ENCODE results near the gene GPN3. TPM values are rescaled to one million over a fixed set of nuclear protein-coding genes. Genes with fewer than 3 reads are reported as not detected.

Gene GPN3
- total and polyA plus RNA-seq, 2 of the 8 experiments (the other 6 are each of a cell fraction or from before 2014, with no cell fraction given): 49.7 to 52.9 TPM

DNA sequence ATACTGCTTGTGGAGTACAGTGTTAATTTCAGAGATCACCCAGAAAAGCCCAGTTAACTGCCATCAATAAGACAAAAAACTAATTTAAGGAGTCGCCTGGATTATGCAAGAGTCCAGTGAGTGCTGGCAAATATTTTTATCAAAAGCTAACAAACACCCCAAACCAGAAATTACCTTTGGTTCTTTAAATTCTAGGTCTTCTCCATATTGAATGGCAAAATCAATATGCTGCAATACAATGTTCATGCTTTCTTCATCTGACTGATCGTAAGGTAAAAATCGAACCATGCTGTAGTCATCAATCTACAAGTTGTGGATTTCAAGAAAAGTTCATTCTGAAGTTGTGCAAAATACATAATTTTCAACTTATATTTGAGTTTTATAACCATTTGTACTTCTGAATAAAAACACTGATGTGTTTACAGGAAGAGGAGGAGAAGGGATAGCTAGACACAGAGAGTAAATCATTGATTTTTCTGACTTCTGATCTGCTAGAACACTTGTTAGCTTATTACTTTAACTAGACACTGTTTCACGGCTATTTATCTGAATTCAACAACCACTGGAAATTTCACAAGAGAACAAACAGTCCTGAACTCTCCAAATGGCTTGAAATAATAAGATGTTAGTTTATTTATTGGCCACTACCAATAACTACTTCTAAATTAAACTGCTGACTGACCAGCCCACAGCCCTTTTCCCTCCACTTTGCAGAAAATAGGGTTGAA lies 14.3 kb downstream of the GPN3 start:
- WGBS, 2 experiments (ENCODE audit: extremely low coverage in 1 of 2, insufficient coverage in 1 of 2, insufficient read length in 1 of 2, insufficient replicate concordance in 2 of 2, low coverage in 1 of 2, low lambda C conversion rate in 2 of 2, missing lambda C conversion rate in 1 of 2): 95% methylated on average over 4 of the region's 4 CpGs; no CpG with 5 or more reads in 1 of the 2 experiments
- no peaks in the 10 kb centered on the region for H3K9me3 ChIP-seq (ENCODE audit: insufficient read depth in 2 of 2, low read depth in 1 of 2, low read length in 1 of 2)

More for the DNA sequence above, 14.3 kb downstream of the GPN3 start:
- Histone ChIP-seq H3K4me2 (ENCODE audit: insufficient read depth in 1 of 2, low read depth in 2 of 2, low read length in 2 of 2) (no peak overlapping the region), H3K27ac (ENCODE audit: low read depth, low read length) (no peak overlapping the region), H3K4me3 (ENCODE audit: extremely low read depth in 1 of 4, insufficient read depth in 2 of 4, low read depth in 3 of 4, low read length in 4 of 4) (no peak overlapping the region), H3K79me1 (ENCODE audit: low read depth, low read length) (no peaks in the 10 kb centered on the region), H3K56ac (replicated peaks; ENCODE audit: insufficient read length, low read depth, low read length) (no peak overlapping the region), H2BK5ac (ENCODE audit: low read depth, low read length) (no peak overlapping the region), H2AK5ac (ENCODE audit: low read depth, low read length) (no peak overlapping the region), H4K20me1 (replicated peaks in 1 of 2; ENCODE audit: control insufficient read depth in 1 of 2, insufficient read depth in 2 of 2, low read length in 2 of 2) (peaks cover 0 to under 1% of the 10 kb centered on the region in 2 experiments), H2AFZ (ENCODE audit: low read length) (no peak overlapping the region), H3K27me3 (replicated peaks in 1 of 4; ENCODE audit: control insufficient read depth in 3 of 4, extremely low read depth in 1 of 4, insufficient read depth in 3 of 4, low read length in 3 of 4) (no peaks in the 10 kb centered on the region), H3K79me2 (ENCODE audit: control insufficient read depth in 1 of 2, insufficient read depth in 2 of 2, low read length in 2 of 2) (peaks cover 0 to 4% of the 10 kb centered on the region in 2 experiments; a peak in 2 of 4 replicates), H3K23me2 (ENCODE audit: low read depth, low read length) (no peaks in the 10 kb centered on the region), H4K5ac (ENCODE audit: insufficient read length, low read depth, low read length) (no peak overlapping the region), H3K4ac (replicated peaks; ENCODE audit: insufficient read length, low read depth, low read length) (no peak overlapping the region), H4K91ac (replicated peaks; ENCODE audit: insufficient read length, low read length) (no peak overlapping the region), H4K8ac (ENCODE audit: extremely low read depth, insufficient read depth, low read length) (no peak overlapping the region), H2BK120ac (replicated peaks; ENCODE audit: low read depth, low read length) (no peak overlapping the region), H3K9ac (replicated peaks in 1 of 4; ENCODE audit: extremely low read depth in 1 of 4, low read depth in 3 of 4, low read length in 3 of 4) (no peak overlapping the region), H2BK15ac (ENCODE audit: low read length) (no peak overlapping the region), H3K14ac (ENCODE audit: insufficient read length) (no peak overlapping the region), H3K4me1 (replicated peaks in 1 of 4; ENCODE audit: control insufficient read depth in 3 of 4, insufficient read depth in 4 of 4, low read length in 3 of 4) (peaks cover 0 to 3% (median 0%) of the 10 kb centered on the region in 4 experiments; a peak in 1 of 7 replicates), H2BK20ac (ENCODE audit: low read length) (no peak overlapping the region), H2BK12ac (ENCODE audit: low read depth, low read length) (no peak overlapping the region), H3K23ac (ENCODE audit: insufficient read length) (no peak overlapping the region), H3K18ac (ENCODE audit: extremely low read depth, low read length) (no peak overlapping the region), H3K36me3 (ENCODE audit: control insufficient read depth in 2 of 4, insufficient read depth in 4 of 4, low read length in 3 of 4) (peaks cover 0 to 49% (median 19%) of the 10 kb centered on the region in 4 experiments; a peak in 5 of 8 replicates)
- ChIA-PET CTCF (ENCODE audit: partially characterized antibody) (interaction anchor here (0.9 to 7.9 kb wide), 3 partner anchors 12 to 147 kb away, joined by 3 to 69 read pairs (median 67); partner anchors contain the start of genes FAM216A and GPN3), POLR2A (ENCODE audit: partially characterized antibody) (interaction anchor here (0.5 to 7.2 kb wide), 5 partner anchors 9 to 75 kb away, joined by 3 to 57 read pairs (median 3); partner anchors contain the start of genes FAM216A and GPN3)
- DNase-seq (ENCODE audit: low read depth in 1 of 2, low spot score in 2 of 2) (no peak), FAIRE-seq (no peak)
- TF ChIP-seq HDAC2 (IDR thresholded peaks at IDR 0.05; ENCODE audit: borderline replicate concordance in 1 of 2, low read depth in 2 of 2, low read length in 2 of 2): no peak
- TF ChIP-seq RBBP5 (IDR thresholded peaks at IDR 0.05; ENCODE audit: borderline replicate concordance, low read depth, low read length): no peak
- TF ChIP-seq KDM4A (IDR thresholded peaks at IDR 0.05; ENCODE audit: low read depth, low read length, severe bottlenecking): no peak
- TF ChIP-seq SP4 (IDR thresholded peaks at IDR 0.05; ENCODE audit: low read length): no peak
- no peak for TF ChIP-seq RNF2 (IDR thresholded peaks at IDR 0.05; ENCODE audit: borderline replicate concordance, low read depth, low read length, missing control alignments, poor library complexity, severe bottlenecking)
- no peak for TF ChIP-seq CHD1 (IDR thresholded peaks at IDR 0.05; ENCODE audit: low read depth, low read length)
- TF ChIP-seq RFX5 (IDR thresholded peaks at IDR 0.05; ENCODE audit: borderline replicate concordance, low read depth, low read length): no peak
- TF ChIP-seq SIRT6 (IDR thresholded peaks at IDR 0.05; ENCODE audit: low read length): no peak
- no peak for TF ChIP-seq JUND (IDR thresholded peaks at IDR 0.05; ENCODE audit: low read length)
- TF ChIP-seq, protein P1, sequence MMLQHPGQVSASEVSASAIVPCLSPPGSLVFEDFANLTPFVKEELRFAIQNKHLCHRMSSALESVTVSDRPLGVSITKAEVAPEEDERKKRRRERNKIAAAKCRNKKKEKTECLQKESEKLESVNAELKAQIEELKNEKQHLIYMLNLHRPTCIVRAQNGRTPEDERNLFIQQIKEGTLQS (IDR thresholded peaks at IDR 0.05; ENCODE audit: insufficient read depth, low read depth, low read length): no peak

Data from H1 (cell line).